ENCODE data around the gene PLEKHF1. TPM values are rescaled to one million over a fixed set of nuclear protein-coding genes. Genes with fewer than 3 reads are reported as not detected.

The PLEKHF1 gene
- total and polyA plus RNA-seq, 2 donors (not counting 1 experiment from before 2014, with no cell fraction given) = 5.5 to 9.8 TPM

DNA sequence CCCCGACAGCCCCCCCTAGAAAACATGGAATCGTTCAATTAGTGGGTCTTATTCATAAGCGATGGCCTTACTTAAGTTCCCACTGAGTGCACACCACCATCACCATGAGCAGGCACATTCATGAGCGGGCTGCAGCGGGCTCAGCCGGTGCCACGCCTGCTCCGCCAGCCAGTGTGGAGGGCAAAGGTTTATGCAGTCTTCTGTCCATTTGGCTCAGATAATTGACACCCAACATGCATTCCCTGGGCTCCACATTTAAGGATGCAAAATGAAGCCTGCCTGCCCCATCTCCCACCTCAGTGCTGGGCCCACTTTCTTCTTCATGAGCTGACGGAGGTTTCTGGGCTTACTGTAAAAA, 37.7 kb downstream of the PLEKHF1 start:
- no peak overlapping the region for H3K27ac Mint-ChIP-seq

More for the DNA sequence above, 37.7 kb downstream of the PLEKHF1 start:
- Histone ChIP-seq H3K9ac (ENCODE audit: low read length) (no peak overlapping the region), H3K4me2 (replicated peaks; ENCODE audit: low read depth, low read length, poor library complexity, severe bottlenecking) (no peak overlapping the region), H2AFZ (ENCODE audit: insufficient read depth, low read depth, low read length, poor library complexity, severe bottlenecking) (no peak overlapping the region), H4K20me1 (ENCODE audit: control insufficient read depth, insufficient read depth, low read length, poor library complexity, severe bottlenecking) (no peaks in the 10 kb centered on the region), H3K79me2 (ENCODE audit: control insufficient read depth, insufficient read depth, low read length) (peaks cover under 1% of the 10 kb centered on the region), H3K27ac (ENCODE audit: low read length in 2 of 2) (no peak overlapping the region), H3K27me3 (replicated peaks in 1 of 4; ENCODE audit: control extremely low read depth in 1 of 4, control insufficient read depth in 3 of 4, insufficient read depth in 4 of 4, low read length in 3 of 4) (no peaks in the 10 kb centered on the region), H3K4me1 (ENCODE audit: control insufficient read depth in 2 of 2, insufficient read depth in 2 of 2, low read length in 2 of 2) (no peaks in the 10 kb centered on the region), H3K4me3 (ENCODE audit: control extremely low read depth in 1 of 5, extremely low read depth in 1 of 5, insufficient read depth in 1 of 5, low read depth in 2 of 5, low read length in 4 of 5) (no peak overlapping the region), H3K36me3 (replicated peaks in 1 of 2; ENCODE audit: control extremely low read depth in 1 of 2, control insufficient read depth in 1 of 2, extremely low read depth in 1 of 2, insufficient read depth in 2 of 2, low read length in 1 of 2) (peaks cover 0 to 35% of the 10 kb centered on the region in 2 experiments), H3K9me3 (ENCODE audit: control extremely low read depth in 1 of 3, control insufficient read depth in 2 of 3, insufficient read depth in 1 of 3, low read length in 2 of 3) (no peaks in the 10 kb centered on the region)
- ATAC-seq (ENCODE audit: low read depth) (no peak), DNase-seq (no peak)
- H3K4me3 Mint-ChIP-seq = no peak overlapping the region
- intact Hi-C loops (cut with micrococcal nuclease) = no loop called here
- 100% methylated on average over 6 of the region's 9 CpGs for WGBS (ENCODE audit: insufficient coverage)
- ChIA-PET POLR2A (no interaction called here), CTCF (interaction anchor here (0.7 to 2.2 kb wide), 2 partner anchors 13 to 93 kb away, joined by 4 to 5 read pairs; no protein-coding TSS in a partner anchor)
- H3K9me3 Mint-ChIP-seq (ENCODE audit: insufficient read depth) = no peaks in the 10 kb centered on the region
- no peaks in the 10 kb centered on the region for H3K27me3 Mint-ChIP-seq
- H3K4me1 Mint-ChIP-seq = peaks cover 8% of the 10 kb centered on the region
- TF ChIP-seq, protein P1, sequence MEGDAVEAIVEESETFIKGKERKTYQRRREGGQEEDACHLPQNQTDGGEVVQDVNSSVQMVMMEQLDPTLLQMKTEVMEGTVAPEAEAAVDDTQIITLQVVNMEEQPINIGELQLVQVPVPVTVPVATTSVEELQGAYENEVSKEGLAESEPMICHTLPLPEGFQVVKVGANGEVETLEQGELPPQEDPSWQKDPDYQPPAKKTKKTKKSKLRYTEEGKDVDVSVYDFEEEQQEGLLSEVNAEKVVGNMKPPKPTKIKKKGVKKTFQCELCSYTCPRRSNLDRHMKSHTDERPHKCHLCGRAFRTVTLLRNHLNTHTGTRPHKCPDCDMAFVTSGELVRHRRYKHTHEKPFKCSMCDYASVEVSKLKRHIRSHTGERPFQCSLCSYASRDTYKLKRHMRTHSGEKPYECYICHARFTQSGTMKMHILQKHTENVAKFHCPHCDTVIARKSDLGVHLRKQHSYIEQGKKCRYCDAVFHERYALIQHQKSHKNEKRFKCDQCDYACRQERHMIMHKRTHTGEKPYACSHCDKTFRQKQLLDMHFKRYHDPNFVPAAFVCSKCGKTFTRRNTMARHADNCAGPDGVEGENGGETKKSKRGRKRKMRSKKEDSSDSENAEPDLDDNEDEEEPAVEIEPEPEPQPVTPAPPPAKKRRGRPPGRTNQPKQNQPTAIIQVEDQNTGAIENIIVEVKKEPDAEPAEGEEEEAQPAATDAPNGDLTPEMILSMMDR (IDR thresholded peaks at IDR 0.05) = no peak
- TF ChIP-seq EZH2 (IDR thresholded peaks at IDR 0.05; ENCODE audit: borderline replicate concordance, insufficient read depth, low read depth, low read length, poor library complexity, severe bottlenecking) = no peak
